Activated T-cell treated with anti-CD3 and anti-CD28 coated beads, Interleukin-2, amount 50 U/mL, for 1 hour (primary cell): ENCODE measurements around the gene LINGO3.
A peak's percentile ranks its signal among the peaks of the same experiment; 100 is the strongest.

Experiments
- DNase-seq: peaks from one replicate; pipeline ENCODE4 v3.0.0-alpha.2; 2020

LINGO3 gene

GRCh38 chr19:2278459-2279158, 29.3 kb downstream of the LINGO3 start:
- DNase-seq = no peak

- no peak for DNase-seq
These were observed 30.8 kb downstream of the LINGO3 start for GRCh38 chr19:2277138-2277537.

- DNase-seq = no peak
These were observed 31.4 kb downstream of the LINGO3 start for GRCh38 chr19:2276429-2276986.

- no peak for DNase-seq
These were observed 32.1 kb downstream of the LINGO3 start for GRCh38 chr19:2275588-2276428.

GRCh38 chr19:2274931-2275535, 32.9 kb downstream of the LINGO3 start:
- peak; percentile 58 for DNase-seq

- DNase-seq = no peak
These were observed 33.7 kb downstream of the LINGO3 start for GRCh38 chr19:2274185-2274711.

GRCh38 chr19:2273356-2274184, 34.4 kb downstream of the LINGO3 start:
- DNase-seq = peak; percentile 82

GRCh38 chr19:2271234-2272103, 36.5 kb downstream of the LINGO3 start:
- peak; percentile 46 for DNase-seq

- peak; percentile 75 for DNase-seq
These were observed 37.3 kb downstream of the LINGO3 start for GRCh38 chr19:2270423-2271233.

- no peak for DNase-seq
These were observed 37.9 kb downstream of the LINGO3 start for GRCh38 chr19:2270157-2270422.

- DNase-seq = peak; percentile 99
These were observed 38.5 kb downstream of the LINGO3 start for GRCh38 chr19:2269244-2270156.

GRCh38 chr19:2268861-2269243, 39.1 kb downstream of the LINGO3 start:
- DNase-seq = no peak

GRCh38 chr19:2268480-2268830, 39.5 kb downstream of the LINGO3 start:
- no peak for DNase-seq

- no peak for DNase-seq
These were observed 41.6 kb downstream of the LINGO3 start for GRCh38 chr19:2266183-2266993.

- DNase-seq = peak; percentile 65
These were observed 46.3 kb downstream of the LINGO3 start for GRCh38 chr19:2261438-2262172.

- DNase-seq = no peak
These were observed 47.6 kb downstream of the LINGO3 start for GRCh38 chr19:2260341-2260805.

GRCh38 chr19:2259336-2259735, 48.6 kb downstream of the LINGO3 start:
- no peak for DNase-seq
